Activated CD4-positive, CD25-positive, alpha-beta regulatory T cell (primary cell): Measurements from ENCODE around the gene SSBP3.
"Not testable (repeated sequence)": the region's sequence is repeated elsewhere in the genome, so short reads cannot be mapped to it uniquely, and the experiment has no call there.

Source experiments
- DNase-seq, 4 experiments: peaks; one replicate each; lab custom pipeline; 2025; lab: John Stamatoyannopoulos, UW

Gene SSBP3

DNA sequence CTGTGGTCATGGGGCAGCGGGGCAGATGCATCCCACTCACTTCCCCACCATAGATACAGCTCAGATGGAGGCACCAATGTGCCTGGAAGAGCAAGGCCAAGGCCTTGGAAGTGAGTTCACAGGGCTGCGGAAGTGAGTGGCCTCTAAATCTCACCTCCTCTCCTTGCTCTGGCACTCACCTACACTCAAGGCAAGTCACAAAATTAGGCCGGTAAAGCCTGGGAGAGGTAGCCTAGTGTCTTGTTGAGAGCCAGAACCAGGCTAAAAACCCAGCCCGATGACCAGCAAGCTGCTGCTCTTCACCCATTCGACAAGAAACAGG is 57.5 kb downstream of the SSBP3 start:
- DNase-seq, result no peak

DNA sequence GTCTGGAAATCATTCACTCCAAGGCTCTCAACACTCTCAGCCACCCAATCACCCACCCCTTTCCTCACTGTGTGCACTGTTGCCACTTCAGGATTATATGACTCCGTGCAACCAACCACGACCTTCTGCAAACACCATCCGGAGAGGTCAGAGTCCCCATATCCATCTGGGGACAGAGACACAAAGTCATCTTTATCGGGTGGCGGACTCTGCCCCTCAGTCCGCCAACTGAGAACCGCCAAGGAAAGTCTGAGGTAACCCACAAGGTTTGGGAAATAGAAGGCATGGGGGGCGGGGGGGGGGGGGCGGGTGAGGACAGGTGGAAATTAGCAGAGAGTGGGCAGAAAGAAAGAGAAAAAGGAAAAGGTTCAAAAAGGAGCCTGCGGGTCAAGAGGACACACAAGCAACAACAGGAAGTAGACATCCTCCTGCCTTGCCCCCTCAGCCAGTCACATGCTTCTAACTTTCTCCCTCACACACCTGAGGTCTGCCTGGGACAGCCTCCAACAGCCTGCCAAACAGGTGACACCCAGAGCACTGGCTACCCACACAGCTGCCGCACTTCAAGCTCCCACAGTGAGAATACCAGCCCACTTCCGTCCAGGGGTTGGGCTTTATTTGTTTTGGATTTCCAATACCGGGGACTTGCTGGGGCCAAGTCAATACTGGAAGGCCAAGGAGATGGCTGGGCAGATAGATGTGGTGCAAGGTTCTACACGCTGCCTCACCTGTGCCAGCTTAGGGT is 58.1 kb downstream of the SSBP3 start:
- no peak for DNase-seq

DNA sequence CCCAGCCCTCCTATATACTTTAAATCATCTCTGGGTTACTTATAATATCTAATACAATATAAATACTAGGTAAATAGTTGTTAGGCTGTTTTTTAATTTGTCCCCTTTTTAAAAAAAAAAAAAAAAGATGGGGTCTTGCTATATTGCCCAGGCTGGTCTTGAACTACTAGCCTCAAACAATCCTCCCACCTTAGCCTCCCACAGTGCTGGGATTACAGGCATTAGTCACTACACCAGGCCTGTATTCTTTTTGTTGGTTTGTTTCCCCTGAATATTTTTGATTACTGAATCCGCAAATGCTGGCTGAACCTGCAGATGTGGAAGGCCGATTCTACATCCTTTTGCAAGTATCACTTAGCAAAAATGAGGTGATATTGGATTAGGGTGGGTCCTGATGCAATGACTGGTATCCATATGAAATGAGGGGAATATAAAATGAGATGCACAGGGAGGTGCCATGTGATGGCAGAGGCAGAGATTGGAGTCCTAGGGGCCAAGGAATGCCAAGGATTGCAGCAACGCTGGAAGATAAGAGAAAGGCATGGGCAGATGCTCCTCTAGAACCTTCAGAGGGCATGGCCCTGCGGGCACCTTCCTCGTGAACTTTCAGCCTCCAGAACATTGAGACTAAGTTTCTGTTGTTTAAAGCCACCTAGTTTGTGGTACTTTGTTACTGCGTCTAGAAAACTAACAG is 58.8 kb downstream of the SSBP3 start:
- no peak for DNase-seq

DNA sequence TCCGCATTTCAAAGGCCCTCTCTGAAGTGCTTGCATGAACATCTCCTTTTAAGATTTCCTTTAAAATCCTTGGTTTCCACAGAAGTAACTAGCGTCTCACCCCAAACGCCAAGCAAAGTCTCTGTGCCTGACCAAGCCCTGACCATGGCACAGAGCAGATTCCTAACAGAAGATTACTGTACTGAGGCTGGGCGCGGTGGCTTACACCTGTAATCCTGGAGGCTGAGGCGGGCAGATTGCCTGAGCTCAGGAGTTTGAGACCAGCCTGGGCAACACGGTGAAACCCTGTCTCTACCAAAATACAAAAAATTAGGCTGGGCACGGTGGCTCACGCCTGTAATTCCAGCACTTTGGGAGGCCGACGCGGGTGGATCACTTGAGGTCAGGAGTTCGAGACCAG is 60.6 kb downstream of the SSBP3 start:
- DNase-seq, result not testable (repeated sequence)

DNA sequence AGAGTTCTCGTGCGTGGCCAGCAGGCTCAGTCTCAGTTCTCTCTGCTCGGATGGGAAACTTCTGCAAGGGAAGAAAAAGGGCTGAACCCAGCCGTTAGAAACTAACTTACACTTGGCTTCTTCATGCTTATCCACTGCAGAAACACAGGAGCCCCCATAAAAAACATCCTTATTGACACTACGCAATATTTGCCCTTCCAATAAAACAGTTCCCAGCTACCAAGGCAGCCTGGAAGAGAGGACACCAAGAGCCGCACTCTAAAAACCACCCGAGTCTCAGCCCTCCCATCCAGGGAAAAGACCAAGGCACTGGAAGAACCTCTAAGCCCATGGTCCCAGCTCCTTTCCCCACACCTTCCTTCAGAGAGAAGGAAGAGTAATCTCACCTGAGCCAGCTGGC is 61.1 kb downstream of the SSBP3 start:
- DNase-seq, result no peak

DNA sequence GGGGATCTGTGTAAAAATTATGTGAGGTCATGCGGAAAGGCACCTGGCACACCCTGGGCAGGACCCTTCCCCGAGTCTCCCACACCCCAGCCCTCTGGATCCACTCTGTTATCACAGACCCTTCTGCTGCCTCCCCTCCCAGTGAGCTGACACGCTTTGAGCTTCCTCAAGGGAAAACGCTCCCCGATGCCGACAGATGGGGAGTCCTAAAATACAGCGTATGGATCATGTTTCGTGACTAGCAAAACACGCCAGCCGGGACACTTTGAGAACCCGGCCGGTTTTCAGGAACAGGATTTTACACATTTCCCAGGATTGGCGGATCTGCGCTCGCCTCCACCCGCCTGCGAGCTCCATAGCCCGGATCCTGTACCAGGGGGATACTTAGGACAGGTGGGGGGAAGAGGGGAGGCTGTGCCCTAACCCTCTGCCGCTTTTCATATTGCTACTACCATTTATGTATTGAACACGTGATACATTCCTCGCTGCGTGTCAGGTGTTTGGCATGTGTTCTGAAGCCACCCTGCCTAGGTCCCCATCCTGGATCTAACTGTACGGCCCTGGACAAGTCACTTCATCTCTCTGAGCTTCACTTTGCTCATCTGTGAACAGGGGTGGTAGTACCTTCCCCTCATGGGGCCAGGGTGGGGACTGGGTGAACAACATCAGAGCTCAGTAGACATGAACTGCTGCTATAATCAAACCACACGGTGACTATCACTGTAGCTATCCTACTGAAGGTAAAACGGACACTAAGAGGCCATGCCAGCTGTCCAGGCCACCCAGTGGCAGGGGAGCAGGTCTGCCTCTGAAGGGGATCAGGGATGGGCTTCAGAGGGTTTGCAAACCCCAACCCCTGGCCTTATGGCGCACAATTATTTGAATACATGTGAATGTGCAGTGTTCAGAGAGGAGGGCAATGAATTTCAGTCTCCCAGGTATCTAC is 63.2 kb downstream of the SSBP3 start:
- no peak for DNase-seq

DNA sequence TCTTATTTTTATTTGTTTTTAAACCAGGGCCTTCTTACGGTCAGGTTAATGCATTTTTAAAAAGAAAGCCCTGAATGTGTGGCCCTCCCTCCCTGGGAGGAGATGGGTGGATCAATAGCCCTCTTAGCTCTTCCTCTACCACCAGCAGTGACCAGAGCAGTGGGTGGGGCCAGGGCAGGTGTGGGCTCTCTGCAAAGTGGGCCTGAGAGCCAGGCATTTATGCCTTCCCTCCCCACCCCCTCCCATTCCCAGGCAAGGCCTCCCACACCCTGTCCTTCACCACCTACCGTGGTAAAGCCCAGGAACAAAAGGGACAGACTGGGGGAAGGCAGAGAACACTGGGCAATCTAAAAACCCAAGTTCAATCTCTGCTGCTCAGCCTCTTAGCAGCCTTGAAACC is 63.9 kb downstream of the SSBP3 start:
- DNase-seq, result no peak

DNA sequence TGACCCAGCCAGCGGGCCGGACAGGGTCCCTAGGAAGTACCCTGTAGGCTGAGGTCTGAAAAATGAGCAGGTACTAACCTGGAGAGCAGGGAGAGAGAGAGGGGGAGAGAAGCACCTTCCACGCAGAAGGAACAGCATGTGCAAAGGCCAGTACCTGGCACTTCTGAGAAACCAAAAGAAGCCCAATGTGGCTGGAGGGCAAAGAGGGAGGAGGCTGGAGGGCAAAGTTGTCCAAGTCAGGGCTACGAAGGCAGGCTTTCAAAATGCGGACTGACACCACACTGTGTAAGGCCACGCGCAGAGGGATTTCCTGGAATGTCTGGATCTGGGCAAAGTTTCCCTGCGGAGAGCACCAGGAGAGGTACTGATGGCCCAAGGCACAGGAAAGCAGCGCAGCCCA is 64.4 kb downstream of the SSBP3 start:
- no peak for DNase-seq

DNA sequence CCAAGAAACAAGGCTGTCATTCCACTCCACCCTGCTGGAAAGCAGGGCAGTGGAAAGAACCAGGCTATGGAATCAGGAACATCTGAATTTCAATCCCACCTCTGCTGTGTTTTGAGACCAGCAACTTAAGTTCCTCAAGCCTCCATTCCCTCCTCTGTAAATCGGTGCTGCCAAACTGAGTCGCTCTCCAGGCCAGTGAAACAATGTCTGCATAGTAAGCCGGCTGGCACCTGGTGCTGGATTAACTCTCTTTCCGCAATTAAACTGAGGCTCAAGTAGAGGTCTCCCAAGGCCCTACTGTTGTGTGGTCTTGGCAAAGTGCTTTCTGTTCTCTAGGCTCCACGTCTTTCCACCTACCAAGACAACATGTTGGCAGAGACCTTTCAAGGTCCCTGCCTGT is 65.3 kb downstream of the SSBP3 start:
- DNase-seq, result no peak

DNA sequence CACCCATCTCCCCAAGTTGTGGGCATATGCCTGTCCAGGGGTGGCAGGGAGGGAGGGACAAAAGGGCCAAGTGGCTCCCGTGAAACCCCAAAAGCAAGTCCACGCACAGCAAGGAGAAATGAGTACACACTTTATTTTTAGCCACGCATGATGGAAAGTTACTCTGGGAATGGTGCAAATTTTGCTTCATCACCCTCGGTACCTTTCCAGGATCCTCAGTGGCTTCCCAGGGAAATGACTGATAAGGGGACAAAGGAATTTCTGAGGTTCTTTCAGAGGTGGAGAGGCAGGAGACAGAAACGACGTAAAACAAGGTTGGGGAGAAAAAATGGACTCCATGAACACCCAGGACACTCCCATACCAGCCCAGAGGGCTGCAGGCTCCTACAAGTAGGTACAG is 65.8 kb downstream of the SSBP3 start:
- DNase-seq, result no peak

DNA sequence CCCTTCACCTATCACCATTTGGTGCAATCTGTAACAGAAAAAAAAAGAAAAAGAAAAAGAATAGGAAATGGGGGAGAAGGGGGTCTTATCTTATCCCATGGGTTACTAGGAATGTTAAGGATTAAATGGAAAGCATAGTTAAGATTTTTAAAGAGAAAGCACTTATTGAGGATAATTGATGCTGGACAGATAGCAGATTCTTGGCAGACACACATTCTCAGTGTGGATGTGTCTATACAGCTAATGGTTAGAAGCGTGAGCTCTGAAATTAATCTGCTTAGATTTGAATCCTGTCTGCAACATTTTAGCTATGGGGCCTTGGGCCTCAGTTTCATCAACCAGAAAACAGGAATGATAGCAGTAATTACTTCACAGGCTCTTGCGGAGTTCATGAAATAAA is 67.1 kb downstream of the SSBP3 start:
- no peak for DNase-seq

DNA sequence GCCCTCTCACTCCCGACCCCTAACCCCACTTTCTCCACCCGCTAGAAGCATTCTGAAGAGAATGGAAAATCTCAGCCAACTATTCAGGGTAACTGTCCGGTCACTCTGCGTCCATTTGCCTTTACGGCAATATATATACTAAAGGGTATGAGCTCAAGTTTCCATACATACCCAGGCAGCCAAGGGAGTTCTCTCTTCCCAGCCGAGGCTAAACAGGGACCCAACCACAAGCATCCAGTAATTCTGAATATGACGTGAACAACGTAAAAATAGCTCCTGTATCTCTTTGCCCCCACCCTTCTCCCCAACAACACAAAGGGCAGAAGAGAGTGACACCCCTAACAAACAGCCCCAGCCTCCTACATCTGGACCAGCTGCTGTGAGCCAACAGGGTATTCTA is 67.7 kb downstream of the SSBP3 start:
- DNase-seq, result no peak

DNA sequence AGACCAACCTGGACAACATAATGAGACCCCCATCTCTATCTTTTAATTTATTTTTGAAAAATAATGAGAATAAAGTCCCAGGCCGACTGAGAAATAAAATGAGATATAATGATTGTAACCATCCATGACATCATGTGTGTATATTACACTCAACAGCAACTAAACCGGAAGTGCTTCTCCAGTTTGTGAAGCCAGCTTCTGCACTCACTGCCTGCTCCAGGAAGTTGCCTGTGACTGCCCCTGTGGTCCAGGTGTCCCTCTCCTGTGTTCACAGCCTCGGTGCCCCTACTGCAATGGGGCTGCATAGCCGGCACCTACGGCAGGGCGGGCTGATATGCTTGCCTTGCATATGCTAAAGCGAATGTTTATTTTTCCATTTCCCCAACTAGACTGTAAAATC is 68.3 kb downstream of the SSBP3 start:
- DNase-seq, result no peak

DNA sequence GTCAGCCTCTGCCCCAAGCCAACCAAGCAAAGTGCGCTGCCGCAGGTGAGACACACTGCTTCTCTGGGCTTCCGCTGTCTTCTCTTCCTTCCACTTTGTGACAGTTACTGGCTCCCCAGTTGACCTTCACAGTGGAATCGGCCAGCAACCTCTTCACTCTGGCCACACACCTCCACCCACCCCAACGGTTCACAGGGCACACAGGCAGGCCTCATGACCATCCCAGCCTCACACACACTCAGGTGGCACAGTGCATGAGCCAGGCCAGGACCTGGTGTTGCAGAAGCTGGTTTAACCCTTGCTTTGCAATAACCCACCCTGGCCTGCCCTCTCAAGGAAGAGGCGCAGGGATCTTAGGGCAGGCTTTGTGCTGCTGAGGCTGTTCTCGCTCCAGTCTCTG is 69.2 kb downstream of the SSBP3 start:
- DNase-seq, result no peak

DNA sequence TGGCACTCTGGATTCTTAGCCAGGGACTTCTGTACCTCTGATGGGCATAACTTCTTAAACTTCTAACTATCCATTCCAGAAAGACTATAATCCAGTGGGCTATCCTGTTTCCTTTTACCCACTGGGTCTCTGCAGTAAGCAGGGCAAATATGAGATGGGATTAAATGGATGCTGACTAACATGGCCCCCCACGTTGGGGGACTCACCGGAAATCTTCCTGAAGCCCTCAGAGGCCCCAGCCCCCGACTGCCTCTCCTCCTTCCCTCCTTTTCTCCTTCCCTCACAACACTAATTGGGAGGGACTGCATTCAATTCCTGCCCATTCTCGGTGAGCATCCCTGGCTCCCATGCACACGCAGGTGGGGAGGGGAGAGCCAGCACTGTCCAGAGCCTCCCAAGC is 70.1 kb downstream of the SSBP3 start:
- no peak for DNase-seq

DNA sequence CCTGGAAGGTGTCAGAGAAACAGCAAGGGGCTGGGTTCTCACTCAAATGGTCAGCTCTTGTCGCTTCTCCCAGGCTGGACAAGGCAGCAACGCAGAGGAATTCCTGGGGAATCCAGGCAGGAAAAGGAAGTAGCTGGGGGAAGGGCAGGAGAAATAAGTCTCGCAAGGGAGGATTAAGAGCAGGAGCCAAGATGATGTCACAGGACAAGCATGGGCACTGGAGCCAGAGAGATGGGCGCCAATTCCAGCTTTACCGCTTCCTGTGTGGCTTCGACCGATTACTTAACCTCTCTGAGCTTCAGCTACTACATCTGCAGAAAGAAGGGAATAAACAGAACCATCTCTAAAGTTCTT is 70.5 kb downstream of the SSBP3 start:
- DNase-seq, result no peak

DNA sequence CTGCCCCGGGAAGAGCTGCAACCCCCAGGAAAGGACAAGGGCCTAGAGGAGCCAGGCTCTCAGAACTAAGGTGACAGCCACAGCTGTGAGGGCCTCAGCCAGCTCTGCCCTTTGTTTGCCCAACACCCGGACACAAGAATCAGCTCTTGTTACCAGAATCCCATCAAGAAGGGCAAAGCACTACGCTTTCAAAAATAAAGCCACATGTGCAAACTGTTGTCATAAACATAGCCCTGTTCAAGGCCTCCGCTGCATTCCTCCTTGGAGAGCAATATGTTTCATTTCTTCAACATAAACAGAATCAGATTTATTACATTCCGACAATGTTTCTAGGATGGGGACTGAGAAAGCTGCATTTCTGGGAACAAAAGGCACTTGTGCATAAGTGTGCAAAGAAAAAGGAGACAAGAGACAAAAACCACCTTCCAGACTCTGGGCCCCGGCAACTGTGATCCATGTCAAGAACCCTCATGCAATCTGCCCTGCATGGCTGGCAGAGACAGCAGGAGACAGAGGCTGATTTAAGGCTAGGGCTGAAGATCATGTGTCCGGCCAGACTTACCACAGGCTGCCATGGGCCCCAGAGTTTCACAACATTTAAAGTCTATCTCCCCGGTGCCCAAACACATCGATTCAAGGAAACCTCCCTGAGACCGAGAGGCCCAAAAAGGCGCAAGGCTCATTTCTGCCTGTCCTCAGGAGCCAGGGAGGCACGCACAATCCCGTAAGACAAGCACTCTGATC is 71.0 kb downstream of the SSBP3 start:
- DNase-seq, result no peak

DNA sequence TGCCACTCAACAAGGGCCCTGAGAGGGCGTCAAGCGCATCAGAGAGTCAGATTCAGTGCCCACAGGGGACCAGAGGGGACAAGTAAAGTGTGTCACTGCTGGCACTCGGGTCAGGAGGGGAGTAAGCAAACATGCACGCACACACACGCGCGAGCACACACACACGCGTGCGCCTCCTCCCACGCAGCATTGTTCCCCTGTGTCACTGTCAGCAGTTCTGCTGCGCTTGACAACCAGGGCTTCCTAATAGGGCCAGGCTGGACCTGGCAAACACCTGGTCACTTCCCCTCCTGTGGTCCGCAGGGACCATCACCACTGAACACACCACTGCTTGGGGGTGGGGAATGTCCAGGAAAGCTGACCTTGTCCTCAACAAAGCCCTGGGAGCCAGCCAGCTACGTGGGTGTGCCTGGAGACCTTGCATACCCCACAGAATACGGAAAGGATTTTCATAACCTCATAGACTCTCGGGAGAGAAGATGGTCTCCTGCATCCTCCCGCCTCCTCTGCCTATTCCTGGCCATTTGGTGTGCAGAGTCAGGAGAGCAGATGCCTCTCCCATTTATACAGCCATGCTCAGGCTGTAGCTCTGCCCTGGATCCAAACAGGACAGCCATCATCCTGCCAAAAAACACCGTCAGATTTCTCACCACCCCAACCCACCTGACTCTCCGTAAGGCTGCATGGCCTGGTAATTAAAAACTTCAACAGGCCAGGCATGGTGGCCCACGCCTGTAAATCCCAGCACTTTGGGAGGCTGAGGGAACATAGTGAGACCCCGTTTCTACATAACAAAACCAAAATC is 73.2 kb downstream of the SSBP3 start:
- no peak for DNase-seq

DNA sequence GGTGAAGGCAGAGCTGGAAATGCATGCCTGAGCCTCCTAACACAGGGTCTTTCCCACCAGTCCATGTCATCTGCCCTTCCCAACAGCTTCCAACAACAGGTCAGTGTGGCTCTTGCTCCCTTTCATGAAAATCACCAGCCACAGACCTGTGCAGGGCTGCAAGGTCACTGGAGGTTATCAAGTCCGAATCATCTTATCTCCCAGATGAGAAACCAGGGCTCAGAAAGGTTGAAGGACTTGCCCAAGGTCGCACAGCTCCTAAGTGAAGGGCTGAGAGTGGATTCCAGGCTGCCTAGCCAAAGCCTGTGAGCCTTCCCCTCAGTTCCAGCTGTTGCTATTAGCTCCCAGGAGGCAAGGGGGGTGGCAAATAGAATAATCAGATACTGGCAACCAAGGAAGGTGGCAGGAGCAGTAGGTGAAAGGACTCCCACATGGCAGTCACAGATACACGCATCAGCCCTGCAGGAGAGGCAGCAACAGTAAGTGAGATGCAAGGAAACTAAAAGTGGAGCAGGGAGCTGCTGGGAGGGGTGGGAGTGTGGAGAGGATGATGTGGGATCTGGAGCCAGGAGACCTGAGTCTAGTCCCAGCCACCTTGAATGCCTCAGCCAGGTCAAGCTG is 74.2 kb downstream of the SSBP3 start:
- DNase-seq, result no peak

DNA sequence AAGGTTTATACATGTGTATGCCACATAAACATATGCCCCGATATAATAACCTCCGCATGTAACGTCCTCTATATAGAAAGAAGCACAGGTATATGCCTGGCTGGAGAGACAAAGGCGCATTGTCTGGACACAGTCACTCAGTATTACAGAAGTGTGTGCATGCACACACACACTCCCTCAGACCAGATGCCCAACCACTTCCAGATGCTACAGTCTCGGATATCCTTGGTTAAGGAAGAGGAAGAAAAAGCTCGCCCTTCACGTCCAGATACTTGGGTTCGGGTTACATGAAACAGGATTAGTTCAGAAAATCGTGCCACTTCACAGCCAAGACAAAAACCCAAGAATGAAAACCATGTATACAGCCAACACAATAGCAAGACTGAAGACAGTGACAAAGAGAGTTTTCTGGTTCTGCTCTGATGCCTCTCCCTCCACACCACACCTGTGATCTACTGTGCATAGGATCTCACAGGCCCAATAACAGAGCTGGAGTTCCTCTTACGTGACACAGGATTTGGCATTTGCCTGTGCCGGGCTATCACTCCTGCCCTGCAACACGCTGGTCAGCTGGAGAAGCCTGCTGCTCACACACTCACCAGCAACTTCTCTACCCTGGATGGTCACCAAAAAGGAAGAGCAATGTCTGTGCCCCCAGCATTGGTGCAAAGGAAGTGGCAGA is 75.0 kb downstream of the SSBP3 start:
- DNase-seq, result no peak
